CD4-positive, alpha-beta T cell treated with Interleukin-15 for 4 hours (primary cell): Measurements from ENCODE around the gene DRICH1.
"Not testable (repeated sequence)": the region's sequence is repeated elsewhere in the genome, so short reads cannot be mapped to it uniquely, and the experiment has no call there.

Experiments
- DNase-seq: peaks from one replicate; pipeline ENCODE4 v3.0.0-alpha.2; 2020; ENCODE audit warnings: low spot score

DRICH1 gene

DNA sequence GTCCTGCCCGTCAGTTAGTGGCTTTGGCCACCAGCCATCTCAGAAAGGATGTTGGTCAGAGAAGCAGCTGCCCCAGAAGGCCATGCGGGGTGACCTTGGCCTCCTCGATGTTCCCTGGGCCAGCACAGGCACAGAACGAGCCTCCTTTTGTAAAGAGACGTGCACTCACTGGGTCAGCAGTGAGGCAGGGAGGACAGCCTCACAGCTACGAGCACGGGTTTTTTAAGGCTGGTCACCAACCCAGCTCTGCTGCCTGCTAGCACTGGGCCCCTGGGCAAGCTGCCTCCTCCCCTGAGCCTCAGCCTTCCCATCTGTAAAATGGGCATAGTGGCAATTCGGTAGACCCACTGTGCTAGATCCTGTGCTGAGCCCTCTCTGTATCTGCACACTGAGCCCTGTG, 62.8 kb downstream of the DRICH1 start:
- DNase-seq, result no peak

DNA sequence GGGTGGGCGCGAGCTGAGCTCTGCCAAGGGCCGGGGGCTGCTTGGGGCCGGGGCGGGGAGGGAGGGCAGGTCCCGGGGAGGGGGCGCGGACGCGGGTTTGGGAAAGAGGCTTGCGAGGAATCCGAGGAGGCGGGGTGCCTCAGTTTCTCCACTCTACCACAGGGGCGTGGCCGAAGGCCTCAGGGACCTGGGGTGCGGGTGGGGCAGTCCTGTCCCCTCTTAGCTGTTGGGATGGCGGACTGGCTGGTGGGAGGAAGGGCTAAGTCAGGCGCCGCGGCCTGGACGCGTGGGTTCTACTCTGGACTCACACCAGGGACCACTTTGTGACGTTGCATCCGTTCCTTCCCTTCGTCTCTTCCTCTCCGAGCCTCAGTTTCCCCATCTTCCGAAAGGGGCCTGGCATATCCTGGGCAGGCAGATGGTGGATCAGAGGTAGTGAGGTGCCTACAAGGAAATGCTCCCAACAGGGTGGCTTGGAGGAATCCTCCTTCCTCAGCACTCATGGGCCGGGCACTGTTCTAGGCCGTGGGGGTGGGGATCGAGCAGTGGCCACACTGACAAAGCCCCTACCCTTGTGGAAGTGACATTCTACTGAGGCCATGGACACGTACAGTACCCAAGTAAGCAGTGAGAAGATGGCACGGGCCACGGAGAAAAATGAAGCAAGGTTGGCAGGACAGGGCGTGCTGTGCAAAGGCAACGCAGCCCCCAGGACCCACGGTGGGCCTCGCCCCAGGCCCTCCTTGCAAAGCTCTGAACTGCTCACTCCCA, 65.2 kb downstream of the DRICH1 start:
- DNase-seq, result no peak

DNA sequence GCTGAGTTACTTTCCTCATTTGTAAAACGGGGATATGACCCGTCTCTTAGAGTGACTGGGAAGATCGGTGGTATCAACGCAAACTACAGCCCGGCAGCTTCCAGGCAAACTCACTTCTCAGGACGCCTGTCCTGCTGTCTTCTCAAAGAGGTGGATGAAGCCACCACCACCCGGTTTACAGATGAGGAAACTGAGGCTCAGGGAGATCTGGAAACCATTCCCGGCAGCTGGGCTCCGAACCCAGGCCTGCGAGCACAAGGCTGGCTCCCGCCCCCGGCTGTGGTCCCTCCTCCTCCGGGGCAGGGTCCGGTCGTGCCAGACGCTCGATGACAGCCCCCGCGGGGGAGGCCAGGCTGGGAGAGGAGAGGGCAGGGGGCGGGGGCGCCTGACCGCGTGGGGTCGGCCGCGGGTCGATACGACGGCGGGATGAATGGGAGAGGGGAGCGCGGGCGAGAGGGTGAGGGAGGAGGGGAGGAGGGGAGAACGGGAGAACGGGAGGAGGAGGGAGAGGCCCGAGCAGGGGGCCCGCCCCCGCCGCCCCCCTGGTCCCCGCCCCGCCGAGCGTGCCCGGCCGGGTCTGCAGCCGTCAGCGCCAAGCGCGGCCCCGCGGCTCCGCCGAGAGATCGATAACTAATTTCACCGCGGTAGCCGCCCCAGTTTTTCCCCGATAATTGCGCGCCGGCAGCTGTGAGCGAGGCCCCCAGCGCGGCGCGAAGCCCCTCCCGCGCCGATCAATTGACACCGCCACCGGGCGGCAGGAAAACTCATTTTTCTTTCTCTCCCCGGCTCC, 66.0 kb downstream of the DRICH1 start:
- no peak for DNase-seq

DNA sequence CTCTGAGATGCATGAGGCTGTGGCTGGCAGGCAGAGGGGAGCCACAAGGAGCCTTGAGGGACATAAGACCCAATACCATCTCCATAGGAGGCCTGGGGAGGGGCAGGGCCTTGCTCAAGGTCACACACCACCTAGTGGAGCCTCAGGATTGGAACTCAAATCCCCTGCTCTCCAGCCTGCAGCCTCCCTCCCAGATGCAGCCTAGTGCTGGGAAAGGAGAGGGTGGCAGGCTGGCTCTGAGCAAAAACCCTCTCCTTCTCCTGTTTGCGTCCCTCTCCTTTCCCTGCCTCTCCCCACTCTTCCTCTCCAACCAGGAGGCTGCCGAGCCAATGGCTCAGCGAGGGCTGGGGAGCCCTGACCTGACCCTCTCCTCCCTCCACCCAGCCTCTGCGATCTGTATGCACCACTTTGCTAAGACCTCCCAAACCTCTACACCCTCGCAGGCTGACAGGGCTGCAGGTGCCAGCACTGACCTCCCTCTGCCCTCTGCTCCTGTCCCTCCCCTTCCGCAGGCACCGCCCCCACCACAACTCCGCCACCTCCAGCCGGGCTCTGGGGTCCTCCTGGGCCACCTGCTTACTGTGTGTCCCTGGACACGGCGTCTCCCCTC, 66.7 kb downstream of the DRICH1 start:
- no peak for DNase-seq

DNA sequence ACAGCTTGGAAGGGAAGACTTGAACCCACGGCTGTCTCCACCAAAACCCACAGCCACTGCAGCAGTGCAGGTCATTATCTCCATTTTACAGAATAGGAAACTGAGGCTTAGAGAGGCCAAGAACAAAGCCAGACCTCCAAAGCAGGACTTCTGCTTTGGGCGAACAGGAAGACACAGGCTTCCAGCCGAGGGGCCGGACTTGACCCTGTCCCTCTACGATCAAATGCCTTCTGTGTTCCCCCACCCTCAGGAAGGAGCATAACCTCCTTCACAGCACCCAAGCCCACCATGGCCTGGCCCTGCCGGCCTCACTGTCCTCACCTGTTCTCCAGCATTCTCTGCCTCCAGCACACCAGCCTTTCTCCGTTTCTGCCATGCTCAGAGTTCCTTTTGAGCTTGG, 67.8 kb downstream of the DRICH1 start:
- DNase-seq, result no peak

DNA sequence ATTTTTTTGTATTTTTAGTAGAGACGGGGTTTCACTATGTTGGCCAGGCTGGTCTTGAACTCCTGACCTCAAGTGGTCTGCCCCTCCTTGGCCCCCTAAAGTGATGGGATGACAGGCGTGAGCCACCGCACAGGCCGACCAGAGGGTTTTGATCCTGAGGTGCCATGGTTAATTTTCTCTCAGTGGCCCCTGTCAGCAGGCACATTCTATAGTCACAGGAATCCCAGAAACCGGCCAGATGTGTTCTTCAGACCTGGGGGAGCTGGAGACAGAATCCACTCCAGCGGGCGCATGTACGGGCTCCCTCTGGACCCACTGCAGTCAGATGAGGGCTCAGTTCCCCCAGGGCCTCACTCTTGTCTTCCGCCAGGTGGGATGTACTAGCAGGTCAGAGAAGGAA, 69.0 kb downstream of the DRICH1 start:
- DNase-seq, result no peak

DNA sequence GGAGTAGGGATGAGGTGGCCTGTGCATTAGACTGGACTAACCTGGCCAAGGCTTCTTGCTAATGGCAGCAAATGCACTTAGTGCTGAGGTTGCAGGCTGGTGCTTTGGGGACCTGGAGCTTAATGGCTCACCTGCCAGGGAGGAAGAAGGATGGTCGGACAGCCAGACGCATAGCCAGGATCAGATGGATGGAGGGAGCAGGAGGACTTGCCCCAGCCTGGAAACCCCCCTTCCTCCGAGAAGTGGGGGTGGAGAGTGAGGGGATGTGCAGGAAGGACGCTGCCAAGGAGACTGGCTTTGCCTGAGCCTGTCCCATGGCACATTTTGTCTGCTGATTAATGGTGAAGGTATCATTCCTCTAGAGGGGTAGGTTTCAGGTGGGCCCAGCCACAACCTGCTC, 69.9 kb downstream of the DRICH1 start:
- no peak for DNase-seq

DNA sequence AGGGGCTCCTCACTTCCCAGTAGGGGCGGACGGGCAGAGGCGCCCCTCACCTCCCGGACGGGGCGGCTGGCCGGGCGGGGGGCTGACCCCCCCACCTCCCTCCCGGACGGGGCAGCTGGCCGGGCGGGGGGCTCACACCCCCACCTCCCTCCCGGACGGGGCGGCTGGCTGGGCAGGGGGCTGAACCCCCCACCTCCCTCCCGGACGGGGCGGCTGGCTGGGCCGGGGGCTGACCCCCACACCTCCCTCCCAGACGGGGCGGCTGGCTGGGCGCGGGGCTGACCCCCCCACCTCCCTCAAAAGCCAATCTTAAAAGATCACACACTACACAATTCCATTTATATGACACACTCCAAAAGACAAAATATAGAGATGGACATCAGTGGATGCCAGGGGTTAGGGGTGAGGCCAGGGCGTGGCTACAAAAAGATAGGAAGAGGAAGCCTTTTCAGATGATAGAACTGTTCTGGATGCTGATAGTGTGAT, 71.1 kb downstream of the DRICH1 start:
- not testable (repeated sequence) for DNase-seq

DNA sequence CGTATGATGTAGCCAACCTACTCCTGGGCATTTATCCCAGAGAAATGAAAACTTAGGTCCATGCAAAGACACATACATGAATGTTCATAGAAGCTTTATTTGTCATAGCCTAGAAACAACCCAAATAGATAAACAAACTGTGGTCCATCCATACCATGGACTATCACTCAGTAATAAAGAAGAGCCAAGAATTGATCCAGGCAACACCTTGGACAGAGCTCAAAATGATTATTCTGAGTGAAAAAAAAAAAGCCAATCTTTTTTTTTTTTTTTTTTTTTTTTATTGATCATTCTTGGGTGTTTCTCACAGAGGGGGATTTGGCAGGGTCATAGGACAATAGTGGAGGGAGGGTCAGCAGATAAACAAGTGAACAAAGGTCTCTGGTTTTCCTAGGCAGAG, 71.9 kb downstream of the DRICH1 start:
- not testable (repeated sequence) for DNase-seq
